Upper lobe of left lung (tissue), 4 donors: ENCODE data around the gene EIF5B.

Experiments used
- EP300 ChIP-seq, 4 donors: sonication (generic); formaldehyde crosslinking; IDR thresholded peaks; one replicate each; pipeline ENCODE4 v1.5.1; 2017; ENCODE audit warnings: antibody characterized with exemption in 4 of 4, control low read depth in 2 of 4
- POLR2A ChIP-seq, 4 donors: fragments of 450-650 bp; IDR thresholded peaks; one replicate each; pipeline ENCODE4 v1.5.1; 2016 to 2017; ENCODE audit warnings: antibody characterized with exemption in 4 of 4, mild to moderate bottlenecking in 2 of 4
- POLR2AphosphoS5 ChIP-seq, 2 donors: sonication (generic); formaldehyde crosslinking; IDR thresholded peaks; one replicate each; pipeline ENCODE4 v1.5.1; 2017; ENCODE audit warnings: antibody characterized with exemption in 2 of 2
- TF ChIP-seq, protein P1 (sequence below), 6 experiments: fragments of 450-650 bp in 4 of 6; fragments of 200-600 bp in 2 of 6; sonication (generic) in 2 of 6; IDR thresholded peaks; one replicate each; pipeline ENCODE4 v1.5.1; 2016 to 2019; ENCODE audit warnings: antibody characterized with exemption in 6 of 6

GRCh38 chr2:99403524-99403923 lies 66.3 kb downstream of the EIF5B start:
- TF ChIP-seq POLR2AphosphoS5 (IDR thresholded peaks at IDR 0.05): no peak
- TF ChIP-seq, protein P1, sequence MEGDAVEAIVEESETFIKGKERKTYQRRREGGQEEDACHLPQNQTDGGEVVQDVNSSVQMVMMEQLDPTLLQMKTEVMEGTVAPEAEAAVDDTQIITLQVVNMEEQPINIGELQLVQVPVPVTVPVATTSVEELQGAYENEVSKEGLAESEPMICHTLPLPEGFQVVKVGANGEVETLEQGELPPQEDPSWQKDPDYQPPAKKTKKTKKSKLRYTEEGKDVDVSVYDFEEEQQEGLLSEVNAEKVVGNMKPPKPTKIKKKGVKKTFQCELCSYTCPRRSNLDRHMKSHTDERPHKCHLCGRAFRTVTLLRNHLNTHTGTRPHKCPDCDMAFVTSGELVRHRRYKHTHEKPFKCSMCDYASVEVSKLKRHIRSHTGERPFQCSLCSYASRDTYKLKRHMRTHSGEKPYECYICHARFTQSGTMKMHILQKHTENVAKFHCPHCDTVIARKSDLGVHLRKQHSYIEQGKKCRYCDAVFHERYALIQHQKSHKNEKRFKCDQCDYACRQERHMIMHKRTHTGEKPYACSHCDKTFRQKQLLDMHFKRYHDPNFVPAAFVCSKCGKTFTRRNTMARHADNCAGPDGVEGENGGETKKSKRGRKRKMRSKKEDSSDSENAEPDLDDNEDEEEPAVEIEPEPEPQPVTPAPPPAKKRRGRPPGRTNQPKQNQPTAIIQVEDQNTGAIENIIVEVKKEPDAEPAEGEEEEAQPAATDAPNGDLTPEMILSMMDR (IDR thresholded peaks at IDR 0.05): no peak
- TF ChIP-seq POLR2A (IDR thresholded peaks at IDR 0.05): no peak
- TF ChIP-seq EP300 (IDR thresholded peaks at IDR 0.05): no peak
